GM23338 (cell line): Measurements from ENCODE around the gene SLC25A44. TPM values are rescaled to one million over a fixed set of nuclear protein-coding genes. Genes with fewer than 3 reads are reported as not detected.
A peak's percentile ranks its signal among the peaks of the same experiment; 100 is the strongest.
"Not testable (repeated sequence)": the region's sequence is repeated elsewhere in the genome, so short reads cannot be mapped to it uniquely, and the experiment has no call there.

ENCODE experiments used
- ATAC-seq: fragments of 200-7000 bp; cut with Tn5 transposase; 3 replicates; pipeline ENCODE4 v1.9.1; 2020
- DNase-seq: peaks from one replicate; pipeline ENCODE4 v3.0.0-alpha.2; 2015; ENCODE audit warnings: low spot score
- H2AFZ ChIP-seq: fragments of 200-600 bp; sonication (generic); 2 replicates; pipeline ENCODE4 v1.8.0; 2016; ENCODE audit warnings: antibody characterized with exemption, mild to moderate bottlenecking, moderate library complexity
- H3F3A ChIP-seq: fragments of 200-600 bp; sonication (generic); replicated peaks from 2 replicates; pipeline ENCODE4 v1.8.0; 2017; ENCODE audit warnings: antibody characterized with exemption, mixed run types, low read depth
- H3K27ac ChIP-seq: fragments of 200-600 bp; sonication (generic); 2 replicates; pipeline ENCODE4 v1.6.1; 2016; ENCODE audit warnings: low read depth
- H3K27me3 ChIP-seq: fragments of 200-600 bp; sonication (generic); 2 replicates; pipeline ENCODE4 v1.8.0; 2016; ENCODE audit warnings: mild to moderate bottlenecking, mixed run types, moderate library complexity; ENCODE audit not compliant: insufficient read depth
- H3K36me3 ChIP-seq: fragments of 200-600 bp; sonication (generic); 2 replicates; pipeline ENCODE4 v1.8.0; 2016; ENCODE audit warnings: mild to moderate bottlenecking; ENCODE audit not compliant: insufficient read depth
- H3K4me1 ChIP-seq: fragments of 200-600 bp; sonication (generic); 2 replicates; pipeline ENCODE4 v1.8.0; 2016; ENCODE audit warnings: mild to moderate bottlenecking, moderate library complexity; ENCODE audit not compliant: insufficient read depth
- H3K4me2 ChIP-seq: fragments of 200-600 bp; sonication (generic); 2 replicates; pipeline ENCODE4 v1.7.1; 2017; ENCODE audit warnings: mixed run types
- H3K4me3 ChIP-seq: fragments of 200-600 bp; sonication (generic); 2 replicates; pipeline ENCODE4 v1.6.1; 2016; ENCODE audit warnings: mixed run types
- H3K79me2 ChIP-seq: fragments of 200-600 bp; sonication (generic); replicated peaks from 2 replicates; pipeline ENCODE4 v1.8.0; 2017; ENCODE audit warnings: mild to moderate bottlenecking; ENCODE audit not compliant: insufficient read depth
- H3K9me2 ChIP-seq: fragments of 200-600 bp; sonication (generic); 2 replicates; pipeline ENCODE4 v1.8.0; 2017; ENCODE audit not compliant: insufficient read depth
- H4K20me1 ChIP-seq: fragments of 200-600 bp; sonication (generic); replicated peaks from 2 replicates; pipeline ENCODE4 v1.8.0; 2017; ENCODE audit warnings: mild to moderate bottlenecking; ENCODE audit not compliant: insufficient read depth
- H3K27ac Mint-ChIP-seq: 2 replicates; pipeline ENCODE4 v1.8.0; 2020; ENCODE audit warnings: inconsistent platforms, mild to moderate bottlenecking, moderate library complexity, mixed read lengths
- H3K27me3 Mint-ChIP-seq: 3 replicates; pipeline ENCODE4 v1.8.0; 2022; ENCODE audit warnings: low read depth, mild to moderate bottlenecking, moderate library complexity, mixed read lengths, inconsistent platforms; ENCODE audit not compliant: insufficient read depth, poor library complexity
- H3K36me3 Mint-ChIP-seq: 3 replicates; pipeline ENCODE4 v1.8.0; 2021; ENCODE audit warnings: low read depth, mild to moderate bottlenecking, inconsistent platforms, moderate library complexity, mixed read lengths
- H3K4me1 Mint-ChIP-seq: 3 replicates; pipeline ENCODE4 v1.8.0; 2020; ENCODE audit warnings: mild to moderate bottlenecking, inconsistent platforms, mixed read lengths
- H3K4me3 Mint-ChIP-seq: 3 replicates; pipeline ENCODE4 v1.8.0; 2021; ENCODE audit warnings: moderate library complexity, mild to moderate bottlenecking, inconsistent platforms, mixed read lengths
- H3K9me3 Mint-ChIP-seq: 3 replicates; pipeline ENCODE4 v1.8.0; 2020; ENCODE audit warnings: moderate library complexity, mild to moderate bottlenecking, inconsistent platforms, mixed read lengths
- CREB1 ChIP-seq: fragments of 250-450 bp; sonication (Bioruptor Pico); IDR thresholded peaks from 2 replicates; pipeline ENCODE4 v1.5.0; 2020; ENCODE audit warnings: low read depth, mild to moderate bottlenecking, moderate library complexity
- CTCF ChIP-seq, 2 experiments: fragments of 200-600 bp in 1 of 2; sonication (generic) in 1 of 2; conservative IDR thresholded peaks; 2 replicates each; pipeline versions ENCODE4 v1.5.1 to v1.6.1; 2016 to 2017; ENCODE audit warnings: antibody characterized with exemption in 2 of 2, low read depth in 2 of 2, mild to moderate bottlenecking in 2 of 2, moderate library complexity in 1 of 2
- POLR2AphosphoS5 ChIP-seq: IDR thresholded peaks from 2 replicates; pipeline ENCODE4 v1.6.1; 2016; ENCODE audit warnings: antibody characterized with exemption, low read depth
- polyA plus RNA-seq: library from polyadenylated mRNA; unstranded; fragments of >200 nt; fragmentation: Nextera tagmentation; extraction: Ambion mirVana; gene quantifications from 2 replicates; pipeline ENCODE4 v1.2.1, GENCODE V29; 2016
- total RNA-seq: library from RNA; depleted of rRNA; stranded (reverse); fragments of >200 nt; shearing (Covaris generic); gene quantifications from 2 replicates; pipeline ENCODE4 v1.2.3, GENCODE V29; 2014

SLC25A44 gene
- total and polyA plus RNA-seq, 2 experiments from 2014 or later: 7.0 to 25.1 TPM

- not testable (repeated sequence) for H2AFZ ChIP-seq, H3K9me3 Mint-ChIP-seq, H3K36me3 Mint-ChIP-seq, ATAC-seq, H3K9me2 ChIP-seq, H4K20me1 ChIP-seq, H3K36me3 ChIP-seq, H3K27me3 ChIP-seq, H3K27me3 Mint-ChIP-seq, H3K79me2 ChIP-seq
- peak; percentile 66 for DNase-seq
- TF ChIP-seq POLR2AphosphoS5: peak; percentile 27; the same call in 1 of the 2 replicates
- peak in 1 of 2 experiments; percentile 15; a peak in 1 of 4 replicates for TF ChIP-seq CTCF (conservative IDR thresholded peaks at IDR 0.05; ENCODE audit: low read depth in 2 of 2)
- peaks cover 45% of the 10 kb centered on the region for H3K4me1 ChIP-seq
- H3K4me2 ChIP-seq: peak overlapping the region; percentile 64
- H3K27ac Mint-ChIP-seq: peak overlapping the region; percentile 96
- peak overlapping the region; percentile 100 for H3K27ac ChIP-seq
- H3K4me3 Mint-ChIP-seq: peak overlapping the region; percentile 34
- H3K4me3 ChIP-seq: peak overlapping the region; percentile 9; the same call in 1 of the 2 replicates
- H3K4me1 Mint-ChIP-seq: peaks cover 37% of the 10 kb centered on the region
- peaks cover 14% of the 10 kb centered on the region for H3F3A ChIP-seq
Observed at GRCh38 chr1:156181391-156181924, 12.4 kb upstream of the SLC25A44 start.

GRCh38 chr1:156182010-156182779 is 11.7 kb upstream of the SLC25A44 start:
- H3K36me3 ChIP-seq, H3K27me3 Mint-ChIP-seq, H2AFZ ChIP-seq, H3K27me3 ChIP-seq, DNase-seq, H3K36me3 Mint-ChIP-seq, H4K20me1 ChIP-seq, H3K79me2 ChIP-seq, H3K9me2 ChIP-seq: not testable (repeated sequence)
- peak overlapping the region; percentile 100 for H3K27ac ChIP-seq
- H3K4me2 ChIP-seq: peak overlapping the region; percentile 71
- ATAC-seq: peak; percentile 46
- peak overlapping the region; percentile 96 for H3K27ac Mint-ChIP-seq
- H3K4me1 Mint-ChIP-seq: peaks cover 34% of the 10 kb centered on the region
- 0 out of 2 replicates have a peak, but pooled peaks have one; percentile 8 for TF ChIP-seq CREB1 (CRISPR knock-in tag)
- H3F3A ChIP-seq: peaks cover 14% of the 10 kb centered on the region
- peaks cover 17% of the 10 kb centered on the region for H3K9me3 Mint-ChIP-seq
- H3K4me3 Mint-ChIP-seq: peak overlapping the region; percentile 34
- H3K4me1 ChIP-seq: peaks cover 45% of the 10 kb centered on the region
- H3K4me3 ChIP-seq: peak overlapping the region; percentile 22

GRCh38 chr1:156186347-156187177 is 7.3 kb upstream of the SLC25A44 start:
- not testable (repeated sequence) for H3K27ac Mint-ChIP-seq

GRCh38 chr1:156190265-156190664 is 3.6 kb upstream of the SLC25A44 start:
- Histone ChIP-seq H3K4me1 (peaks cover 13% of the 10 kb centered on the region), H3K79me2 (peaks cover 12% of the 10 kb centered on the region)
- H3K36me3 ChIP-seq, H3K4me3 Mint-ChIP-seq, H3K4me2 ChIP-seq, H3F3A ChIP-seq, H3K4me3 ChIP-seq, ATAC-seq, H3K27ac Mint-ChIP-seq, H3K27me3 ChIP-seq, H2AFZ ChIP-seq, H4K20me1 ChIP-seq, H3K9me2 ChIP-seq, DNase-seq, H3K27ac ChIP-seq: not testable (repeated sequence)
- peaks cover 18% of the 10 kb centered on the region for H3K27me3 Mint-ChIP-seq
- peaks cover 14% of the 10 kb centered on the region; the same call in 2 of the 3 replicates for H3K36me3 Mint-ChIP-seq
- H3K4me1 Mint-ChIP-seq: peaks cover 18% of the 10 kb centered on the region
- H3K9me3 Mint-ChIP-seq: peaks cover 36% of the 10 kb centered on the region

More at GRCh38 chr1:156186347-156187177, 7.3 kb upstream of the SLC25A44 start:
- not testable (repeated sequence) for H3K36me3 ChIP-seq, H3K9me2 ChIP-seq, H3K79me2 ChIP-seq, H3K4me3 ChIP-seq, H2AFZ ChIP-seq, H3K4me2 ChIP-seq, H4K20me1 ChIP-seq, H3K27me3 ChIP-seq, H3K27ac ChIP-seq, H3F3A ChIP-seq, H3K4me3 Mint-ChIP-seq, DNase-seq, H3K27me3 Mint-ChIP-seq, ATAC-seq
- Mint-ChIP-seq H3K9me3 (peaks cover 36% of the 10 kb centered on the region), H3K36me3 (peaks cover 14% of the 10 kb centered on the region; the same call in 2 of the 3 replicates), H3K4me1 (peaks cover 12% of the 10 kb centered on the region)
- peaks cover 20% of the 10 kb centered on the region for H3K4me1 ChIP-seq
